Ureter (tissue), 1 donor: ENCODE measurements around the gene NDUFA6. TPM values are rescaled to one million over a fixed set of nuclear protein-coding genes. Genes with fewer than 3 reads are reported as not detected.
A peak's percentile ranks its signal among the peaks of the same experiment; 100 is the strongest.
"Not testable (repeated sequence)": the region's sequence is repeated elsewhere in the genome, so short reads cannot be mapped to it uniquely, and the experiment has no call there.

Experiments
- DNase-seq: peaks from one replicate; pipeline ENCODE4 v3.0.0-alpha.2; 2020; ENCODE audit warnings: low spot score
- total RNA-seq: library from RNA; stranded (reverse); gene quantifications from one replicate; pipeline ENCODE4 v1.2.4, GENCODE V29; 2023
- donor health status: DM: yes; HTN: yes; CAD: no.

The NDUFA6 gene
- 55.1 TPM for total RNA-seq

GRCh38 chr22:42090596-42091454, at the start of gene NDUFA6:
NDUFA6 (minus strand) TSS chr22:42090772; CDS start chr22:42090744, 28 bp downstream.
- DNase-seq, result peak; percentile 99

DNA sequence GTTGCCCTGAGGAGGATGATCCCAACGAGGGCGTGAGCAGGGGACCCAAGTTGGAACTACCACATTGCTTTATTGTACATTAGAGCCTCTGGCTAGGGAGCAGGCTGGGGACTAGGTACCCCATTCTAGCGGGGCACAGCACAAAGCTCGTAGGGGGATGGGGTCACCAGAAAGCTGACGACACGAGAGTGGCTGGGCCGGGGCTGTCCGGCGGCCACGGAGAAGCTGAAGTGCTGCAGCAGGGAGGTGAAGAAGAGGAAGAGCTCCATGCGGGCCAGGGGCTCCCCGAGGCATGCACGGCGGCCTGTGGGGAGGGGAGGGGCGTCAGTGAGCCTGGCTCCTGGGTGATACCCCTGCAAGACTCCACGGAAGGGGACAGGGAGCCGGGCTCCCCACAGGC, 49.6 kb upstream of the NDUFA6 start:
- not testable (repeated sequence) for DNase-seq

- DNase-seq, result not testable (repeated sequence)
Measured at GRCh38 chr22:42139508-42139907, 48.9 kb upstream of the NDUFA6 start.

DNA sequence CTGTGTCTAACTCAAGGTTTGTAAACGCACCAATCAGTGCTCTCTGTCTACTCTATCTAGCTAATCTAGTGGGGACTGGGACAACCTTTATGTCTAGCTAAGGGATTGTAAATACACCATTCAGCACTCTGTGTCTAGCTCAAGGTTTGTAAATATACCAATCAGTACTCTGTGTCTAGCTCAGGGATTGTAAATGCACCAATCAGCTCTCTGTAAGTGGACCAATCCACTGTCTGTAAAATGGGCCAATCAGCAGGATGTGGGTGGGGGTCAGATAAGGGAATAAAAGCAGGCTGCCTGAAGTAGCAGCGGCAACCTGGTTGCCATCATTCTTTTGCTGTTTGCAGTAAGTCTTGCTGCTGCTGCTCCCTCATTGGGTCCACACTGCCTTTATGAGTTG, 48.4 kb upstream of the NDUFA6 start:
- no peak for DNase-seq

- no peak for DNase-seq
Measured at GRCh38 chr22:42138122-42138770, 47.7 kb upstream of the NDUFA6 start.

DNA sequence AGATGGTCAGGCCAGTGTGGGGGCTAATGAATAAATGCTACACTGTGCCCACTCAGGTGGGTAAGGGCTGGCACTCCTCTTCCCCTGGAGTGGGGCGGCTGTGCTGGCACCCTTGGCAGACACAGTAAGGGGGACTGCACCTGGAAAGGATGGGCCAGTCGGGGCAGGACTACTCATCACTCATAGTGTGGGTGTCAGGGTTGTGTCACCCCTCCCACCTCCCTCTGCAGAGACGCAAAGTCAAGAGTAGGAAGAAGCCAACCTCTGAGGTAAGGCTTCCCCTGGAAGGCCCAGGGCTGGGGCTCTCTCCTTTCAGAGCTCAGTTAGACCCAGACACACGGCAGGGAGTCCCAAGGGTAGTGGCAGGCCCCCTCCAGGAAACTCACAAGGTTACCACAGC, 45.1 kb upstream of the NDUFA6 start:
- DNase-seq, result not testable (repeated sequence)

DNA sequence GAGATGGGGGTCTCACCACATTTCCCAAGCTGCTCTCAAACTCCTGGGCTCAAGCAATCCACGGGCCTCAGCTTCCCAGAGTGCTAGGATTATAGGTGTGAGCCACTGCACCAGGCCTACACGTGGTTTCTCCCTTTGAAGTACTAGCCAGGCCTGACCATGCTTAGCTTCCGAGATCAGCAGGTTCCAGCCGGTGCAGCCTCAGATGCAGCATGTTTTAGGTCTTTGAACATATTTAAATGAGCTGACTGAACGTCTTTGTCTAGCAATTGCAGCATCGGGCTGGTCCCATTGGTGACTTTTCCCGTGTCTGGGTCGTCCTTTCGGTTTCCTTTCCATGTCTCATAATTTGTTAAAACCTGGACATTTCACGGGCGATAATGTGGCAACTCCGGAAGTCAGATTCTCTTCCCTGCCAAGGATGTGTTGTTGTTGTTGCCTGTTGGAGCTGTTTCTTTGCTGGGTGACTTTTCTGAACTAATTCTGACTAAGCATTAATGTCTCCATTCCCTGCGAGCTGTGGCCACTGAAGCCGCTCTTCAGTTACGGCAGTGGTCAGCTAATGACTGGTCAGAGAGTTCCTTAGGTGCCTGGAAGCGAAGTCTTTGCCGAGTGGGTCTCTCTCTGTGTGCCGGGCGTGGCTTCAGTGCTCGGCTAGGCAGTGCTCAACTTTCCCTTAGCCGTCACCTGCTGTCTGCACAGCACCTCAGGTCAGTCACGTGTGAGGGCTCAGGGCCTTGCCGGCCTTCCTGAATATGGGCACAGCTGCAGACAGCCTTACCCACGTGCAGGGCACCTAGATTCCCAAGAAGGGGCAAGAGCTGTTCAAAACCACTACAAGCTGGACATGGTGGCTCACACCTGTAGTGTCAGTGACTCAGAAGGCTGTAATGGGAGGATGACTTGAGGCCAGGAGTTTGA, 43.8 kb upstream of the NDUFA6 start:
- no peak for DNase-seq

- DNase-seq, result no peak
Measured at GRCh38 chr22:42132457-42132856, 41.9 kb upstream of the NDUFA6 start.

- no peak for DNase-seq
Measured at GRCh38 chr22:42131562-42131961, 41.0 kb upstream of the NDUFA6 start.

GRCh38 chr22:42130639-42131431, 40.3 kb upstream of the NDUFA6 start, which contains the start of gene CYP2D6:
CYP2D6 (minus strand) TSS chr22:42130810; CDS start chr22:42130791, 19 bp downstream.
- DNase-seq, result not testable (repeated sequence)

DNA sequence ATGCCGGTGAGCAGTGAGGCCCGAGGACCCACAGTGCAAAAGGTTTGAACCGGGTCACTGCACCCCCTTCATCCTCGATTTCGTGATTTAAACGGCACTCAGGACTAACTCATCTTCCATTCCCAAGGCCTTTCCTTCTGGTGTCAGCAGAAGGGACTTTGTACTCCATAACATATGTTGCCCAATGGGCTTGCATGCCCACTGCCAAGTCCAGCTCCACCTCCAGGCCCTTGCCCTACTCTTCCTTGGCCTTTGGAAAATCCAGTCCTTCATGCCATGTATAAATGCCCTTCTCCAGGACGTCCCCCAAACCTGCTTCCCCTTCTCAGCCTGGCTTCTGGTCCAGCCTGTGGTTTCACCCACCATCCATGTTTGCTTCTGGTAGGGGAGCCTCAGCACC, 39.6 kb upstream of the NDUFA6 start:
- not testable (repeated sequence) for DNase-seq

GRCh38 chr22:42128776-42129694, 38.5 kb upstream of the NDUFA6 start:
- not testable (repeated sequence) for DNase-seq

DNA sequence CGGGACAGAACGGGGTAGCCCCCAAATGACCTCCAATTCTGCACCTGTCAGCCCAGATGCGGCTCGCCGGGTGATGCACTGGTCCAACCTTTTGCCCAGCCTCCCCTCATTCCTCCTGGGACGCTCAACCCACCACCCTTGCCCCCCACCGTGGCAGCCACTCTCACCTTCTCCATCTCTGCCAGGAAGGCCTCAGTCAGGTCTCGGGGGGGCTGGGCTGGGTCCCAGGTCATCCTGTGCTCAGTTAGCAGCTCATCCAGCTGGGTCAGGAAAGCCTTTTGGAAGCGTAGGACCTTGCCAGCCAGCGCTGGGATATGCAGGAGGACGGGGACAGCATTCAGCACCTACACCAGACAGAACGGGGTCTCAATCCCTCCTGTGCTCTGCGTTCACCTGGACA, 37.4 kb upstream of the NDUFA6 start:
- DNase-seq, result not testable (repeated sequence)

GRCh38 chr22:42127606-42128005, 37.0 kb upstream of the NDUFA6 start:
- DNase-seq, result no peak

GRCh38 chr22:42123529-42123928, 33.0 kb upstream of the NDUFA6 start:
- DNase-seq, result not testable (repeated sequence)

GRCh38 chr22:42120231-42121021, 29.9 kb upstream of the NDUFA6 start:
- not testable (repeated sequence) for DNase-seq

- DNase-seq, result no peak
Measured at GRCh38 chr22:42116848-42117424, 26.4 kb upstream of the NDUFA6 start.

DNA sequence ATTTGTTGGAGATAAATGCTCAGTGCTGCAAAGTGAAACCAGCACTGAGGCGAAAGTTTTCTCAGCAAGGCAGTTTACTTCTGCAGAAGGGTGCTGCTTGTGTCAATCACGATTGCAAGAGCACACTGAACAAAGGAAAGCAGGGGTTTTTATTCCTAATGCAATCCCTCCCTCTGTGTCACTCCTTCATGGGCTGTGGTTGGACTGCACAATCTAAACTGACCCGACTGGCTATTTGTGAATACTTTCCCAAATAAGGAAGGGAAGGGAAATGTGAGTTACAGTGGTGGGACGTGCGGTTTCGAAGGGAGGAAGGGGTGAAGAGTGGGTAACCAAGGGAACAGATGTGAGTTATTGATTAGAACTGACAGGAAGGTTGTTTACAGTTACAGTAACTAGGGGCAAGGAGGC, 24.9 kb upstream of the NDUFA6 start:
- not testable (repeated sequence) for DNase-seq

DNA sequence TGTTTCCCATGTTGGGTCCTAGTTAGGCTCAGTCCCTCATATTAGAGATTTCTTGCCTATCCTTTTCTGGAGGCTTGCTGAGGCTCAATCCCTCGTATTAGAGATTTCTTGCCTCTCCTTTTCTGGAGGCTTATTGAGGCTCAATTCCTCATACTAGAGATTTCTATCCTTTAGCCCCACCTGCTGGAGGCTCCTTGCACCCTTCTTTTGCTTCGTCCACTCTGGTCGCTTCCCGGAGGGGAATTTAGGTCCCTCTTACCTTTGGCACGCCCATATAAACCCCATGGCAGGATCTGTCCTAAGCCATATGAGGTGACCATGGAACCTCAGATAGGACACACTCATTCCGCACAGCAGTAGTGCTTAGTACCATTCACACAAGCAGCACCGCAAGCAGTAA, 24.1 kb upstream of the NDUFA6 start:
- DNase-seq, result no peak
